ENCODE measurements around the gene CFAP251. TPM values are rescaled to one million over a fixed set of nuclear protein-coding genes. Genes with fewer than 3 reads are reported as not detected.

CFAP251 gene
- total and polyA plus RNA-seq, 7 donors: 0.68 to 3.0 (median 1.1) TPM; not detected in 1

DNA sequence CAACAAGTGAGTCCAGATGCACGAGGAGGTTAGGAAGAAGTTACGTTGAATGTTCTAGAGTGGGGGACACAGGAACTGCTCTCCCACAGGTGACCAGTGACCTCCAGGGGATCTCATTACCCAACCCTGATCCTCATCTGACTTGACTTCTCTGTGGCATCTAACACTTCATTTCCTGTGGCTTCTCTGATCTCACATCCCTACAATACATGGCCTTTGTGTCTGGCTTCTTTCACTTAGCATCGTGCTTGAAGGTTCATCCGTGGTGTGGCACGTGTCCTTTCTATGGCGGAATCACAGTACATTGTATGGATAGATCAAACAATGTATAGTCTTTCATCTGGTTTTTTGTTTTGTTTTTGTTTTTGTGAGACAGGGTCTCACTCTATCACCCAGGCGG lies 19.3 kb downstream of the CFAP251 start:
- no peaks in the 10 kb centered on the region for H3K36me3 ChIP-seq
- no peaks in the 10 kb centered on the region for H3K9me3 ChIP-seq
- no peak overlapping the region for H3K4me3 ChIP-seq
- intact Hi-C loops (cut with DNase I): no loop called here
- no peaks in the 10 kb centered on the region for H3K27me3 ChIP-seq
- DNase-seq: no peak
- TF ChIP-seq EP300 (IDR thresholded peaks at IDR 0.05) (no peak), POLR2AphosphoS5 (IDR thresholded peaks at IDR 0.05) (no peak), POLR2A (IDR thresholded peaks at IDR 0.05) (no peak)
- TF ChIP-seq, protein P1, sequence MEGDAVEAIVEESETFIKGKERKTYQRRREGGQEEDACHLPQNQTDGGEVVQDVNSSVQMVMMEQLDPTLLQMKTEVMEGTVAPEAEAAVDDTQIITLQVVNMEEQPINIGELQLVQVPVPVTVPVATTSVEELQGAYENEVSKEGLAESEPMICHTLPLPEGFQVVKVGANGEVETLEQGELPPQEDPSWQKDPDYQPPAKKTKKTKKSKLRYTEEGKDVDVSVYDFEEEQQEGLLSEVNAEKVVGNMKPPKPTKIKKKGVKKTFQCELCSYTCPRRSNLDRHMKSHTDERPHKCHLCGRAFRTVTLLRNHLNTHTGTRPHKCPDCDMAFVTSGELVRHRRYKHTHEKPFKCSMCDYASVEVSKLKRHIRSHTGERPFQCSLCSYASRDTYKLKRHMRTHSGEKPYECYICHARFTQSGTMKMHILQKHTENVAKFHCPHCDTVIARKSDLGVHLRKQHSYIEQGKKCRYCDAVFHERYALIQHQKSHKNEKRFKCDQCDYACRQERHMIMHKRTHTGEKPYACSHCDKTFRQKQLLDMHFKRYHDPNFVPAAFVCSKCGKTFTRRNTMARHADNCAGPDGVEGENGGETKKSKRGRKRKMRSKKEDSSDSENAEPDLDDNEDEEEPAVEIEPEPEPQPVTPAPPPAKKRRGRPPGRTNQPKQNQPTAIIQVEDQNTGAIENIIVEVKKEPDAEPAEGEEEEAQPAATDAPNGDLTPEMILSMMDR (IDR thresholded peaks at IDR 0.05): no peak
- H3K4me1 ChIP-seq: no peaks in the 10 kb centered on the region
- no peak overlapping the region for H3K27ac ChIP-seq
- 79 to 95% methylated on average over 7 of the region's 7 CpGs for WGBS, 2 donors

DNA sequence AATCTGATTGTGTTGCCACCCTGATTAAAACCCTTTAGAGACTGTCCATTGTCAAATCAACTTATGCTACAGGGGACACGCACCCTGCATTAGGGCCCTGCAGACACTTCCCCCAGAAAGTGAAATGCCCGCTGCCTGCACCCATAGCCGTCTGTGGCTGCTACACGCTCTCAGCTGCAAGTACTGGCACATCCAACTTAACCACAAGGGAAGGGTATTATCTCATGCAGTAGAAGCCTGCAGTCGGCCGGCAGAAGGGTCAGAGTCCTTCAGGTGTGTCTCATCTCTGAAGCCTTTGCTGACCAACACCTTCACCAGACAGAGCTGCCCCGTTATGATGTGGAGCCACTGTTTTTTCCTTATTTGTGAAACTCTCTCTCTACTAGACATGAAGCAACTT lies 20.8 kb downstream of the CFAP251 start:
- intact Hi-C loops (cut with DNase I): no loop called here
- Histone ChIP-seq H3K4me1 (no peaks in the 10 kb centered on the region), H3K27ac (no peak overlapping the region), H3K9me3 (no peaks in the 10 kb centered on the region), H3K27me3 (no peaks in the 10 kb centered on the region), H3K36me3 (no peaks in the 10 kb centered on the region), H3K4me3 (no peak overlapping the region)
- DNase-seq: no peak
- TF ChIP-seq, protein P1 (IDR thresholded peaks at IDR 0.05): no peak
- TF ChIP-seq POLR2A (IDR thresholded peaks at IDR 0.05) (no peak), POLR2AphosphoS5 (IDR thresholded peaks at IDR 0.05) (no peak)
- 25 to 29% methylated on average over 7 of the region's 7 CpGs for WGBS, 2 donors

DNA sequence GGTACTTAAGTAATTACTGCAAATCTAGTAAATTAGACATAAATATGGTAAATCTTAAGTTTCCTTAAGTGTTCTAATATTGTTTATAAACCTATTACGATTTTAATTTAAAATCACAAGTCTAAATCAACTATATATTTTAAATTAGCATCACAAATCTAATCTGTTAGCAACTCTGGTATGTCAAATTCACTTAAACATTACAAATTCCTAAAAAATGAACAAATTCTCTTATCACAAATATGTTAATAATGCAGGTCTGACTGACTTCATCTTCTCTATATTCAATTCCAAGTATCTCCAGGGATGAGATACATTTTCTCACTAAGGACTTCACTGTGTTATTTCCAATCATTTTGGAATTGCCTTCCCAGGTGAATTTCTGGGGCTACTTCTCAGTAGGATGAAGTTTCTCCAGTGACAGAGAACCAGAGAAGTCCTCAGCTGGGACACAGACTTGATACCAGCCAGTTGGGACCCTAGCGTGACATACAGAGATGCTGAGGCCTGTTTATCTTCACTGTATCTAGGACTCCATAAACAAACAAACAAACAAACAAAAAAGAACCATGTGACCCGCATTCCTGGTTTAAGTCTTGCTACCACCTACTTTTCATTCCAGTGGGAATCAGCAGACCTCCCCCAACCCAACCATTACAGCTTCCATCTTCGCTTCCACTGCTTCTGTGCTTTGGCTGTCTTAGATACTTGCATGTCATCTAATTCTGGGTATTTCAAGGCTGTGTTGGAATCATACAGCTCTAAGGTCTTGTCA lies 21.8 kb downstream of the CFAP251 start:
- intact Hi-C loops (cut with DNase I): no loop called here
- H3K27ac ChIP-seq: no peak overlapping the region
- H3K4me3 ChIP-seq: no peak overlapping the region
- H3K9me3 ChIP-seq: no peaks in the 10 kb centered on the region
- no peak for DNase-seq
- no peak for TF ChIP-seq EP300 (IDR thresholded peaks at IDR 0.05)
- TF ChIP-seq POLR2A (IDR thresholded peaks at IDR 0.05): no peak
- TF ChIP-seq, protein P1 (IDR thresholded peaks at IDR 0.05): no peak
- TF ChIP-seq POLR2AphosphoS5 (IDR thresholded peaks at IDR 0.05): no peak
- H3K27me3 ChIP-seq: no peaks in the 10 kb centered on the region
- H3K4me1 ChIP-seq: no peaks in the 10 kb centered on the region
- H3K36me3 ChIP-seq: no peaks in the 10 kb centered on the region
- 82 to 90% methylated on average over 4 of the region's 4 CpGs for WGBS, 2 donors

DNA sequence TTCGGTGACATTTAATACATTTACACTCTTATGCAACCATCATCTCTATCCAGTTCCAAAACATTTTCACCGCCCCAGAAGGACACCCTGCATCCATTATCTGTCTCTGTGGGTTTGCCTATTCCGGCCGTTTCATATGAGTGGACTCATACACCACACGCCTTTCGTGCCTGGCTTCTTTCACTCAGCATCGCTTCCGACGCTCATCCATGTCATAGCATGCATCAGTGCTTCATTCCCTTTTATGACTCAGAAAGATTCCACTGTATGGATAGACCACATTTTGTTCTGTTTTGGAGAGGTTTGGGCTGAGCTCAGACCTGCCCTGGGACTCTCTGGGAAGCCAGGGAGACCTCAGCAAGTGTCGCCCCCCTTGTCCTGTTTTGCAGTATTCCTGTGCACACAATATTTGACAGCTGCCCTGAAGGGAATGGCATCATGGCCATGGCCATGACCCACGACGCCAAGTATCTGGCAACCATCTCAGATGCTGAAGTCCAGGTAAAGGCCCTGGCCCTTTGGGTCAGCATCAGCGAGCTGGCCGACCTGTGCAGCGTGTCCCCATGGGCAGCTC lies 23.8 kb downstream of the CFAP251 start:
- H3K4me3 ChIP-seq: no peak overlapping the region
- no peaks in the 10 kb centered on the region for H3K27me3 ChIP-seq
- no peak overlapping the region for H3K27ac ChIP-seq
- intact Hi-C loops (cut with DNase I): no loop called here
- H3K36me3 ChIP-seq: no peaks in the 10 kb centered on the region
- 96 to 97% methylated on average over 15 of the region's 15 CpGs for WGBS, 2 donors
- no peak for DNase-seq
- no peaks in the 10 kb centered on the region for H3K9me3 ChIP-seq
- no peak for TF ChIP-seq EP300 (IDR thresholded peaks at IDR 0.05)
- TF ChIP-seq POLR2A (IDR thresholded peaks at IDR 0.05): no peak
- TF ChIP-seq, protein P1 (IDR thresholded peaks at IDR 0.05): no peak
- TF ChIP-seq POLR2AphosphoS5 (IDR thresholded peaks at IDR 0.05): no peak
- H3K4me1 ChIP-seq: no peaks in the 10 kb centered on the region

Data from sigmoid colon (tissue), 7 donors.